ENCODE measurements around the gene ME1.

Gene ME1

GRCh38 chr6:83185096-83185495 is 245.8 kb downstream of the ME1 start:
- DNase-seq, result no peak

- no peak for DNase-seq
These were observed 247.6 kb downstream of the ME1 start for GRCh38 chr6:83183082-83183828.

GRCh38 chr6:83182114-83182513 is 248.7 kb downstream of the ME1 start:
- no peak for DNase-seq

GRCh38 chr6:83180426-83180950 is 250.4 kb downstream of the ME1 start:
- no peak for DNase-seq

GRCh38 chr6:83176246-83176645 is 254.6 kb downstream of the ME1 start:
- no peak for DNase-seq

- DNase-seq, result no peak
These were observed 261.3 kb downstream of the ME1 start for GRCh38 chr6:83169511-83169910.

- no peak for DNase-seq
These were observed 261.7 kb downstream of the ME1 start for GRCh38 chr6:83169106-83169505.

GRCh38 chr6:83168556-83168955 is 262.3 kb downstream of the ME1 start:
- no peak for DNase-seq

GRCh38 chr6:83167726-83168278 is 263.0 kb downstream of the ME1 start:
- DNase-seq, result no peak

Data from CD4-positive, alpha-beta T cell treated with Interferon gamma for 1 hour (primary cell).